ENCODE data around the gene TMEM120B. TPM values are rescaled to one million over a fixed set of nuclear protein-coding genes. Genes with fewer than 3 reads are reported as not detected.

Gene TMEM120B
- total RNA-seq, 1 experiment from 2014 or later = 18.5 TPM

DNA sequence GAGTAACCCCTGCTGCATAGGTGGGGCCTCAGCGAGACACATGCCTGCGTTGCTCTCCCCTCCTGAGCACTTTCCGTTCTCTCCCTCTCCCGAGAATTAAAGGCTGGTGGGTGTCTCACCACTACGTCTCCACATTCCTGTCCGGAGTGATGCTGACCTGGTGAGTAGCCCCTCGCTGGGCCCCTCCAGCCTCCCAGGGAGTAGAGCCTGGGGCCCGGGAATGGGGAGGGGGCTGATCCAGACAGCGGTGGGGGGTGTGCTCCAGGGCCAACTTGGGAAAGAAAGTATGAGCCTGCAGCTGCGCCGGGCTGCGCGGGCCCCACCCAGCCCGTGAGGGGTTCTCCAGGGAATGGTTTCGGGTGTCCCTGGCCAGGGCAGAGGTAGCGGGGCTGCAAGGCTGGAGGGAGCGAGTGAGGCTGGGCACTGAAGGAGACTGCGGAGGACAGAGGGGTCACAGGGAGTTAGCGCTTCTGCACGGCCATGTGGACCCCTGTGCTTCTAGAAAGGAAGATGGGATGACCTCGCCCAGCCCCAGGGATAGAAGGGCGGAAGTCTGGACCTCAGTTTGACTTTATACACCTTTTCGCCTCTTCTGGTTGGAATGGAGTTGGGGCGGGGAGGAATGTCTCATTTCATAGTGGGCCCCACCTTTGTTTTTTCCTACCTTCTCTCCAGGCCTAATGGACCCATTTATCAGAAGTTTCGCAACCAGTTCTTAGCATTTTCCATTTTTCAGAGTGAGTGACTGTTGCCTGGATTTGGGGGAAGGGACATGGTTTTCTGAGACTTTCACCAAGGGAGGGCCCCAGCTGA, 58.5 kb downstream of the TMEM120B start:
- Histone ChIP-seq H3K4me3 (ENCODE audit: low read length) (no peak overlapping the region), H3K9ac (ENCODE audit: low read length) (no peak overlapping the region), H3K27me3 (ENCODE audit: low read length) (no peaks in the 10 kb centered on the region), H3K4me1 (ENCODE audit: insufficient read depth, low read length) (peaks cover 9% of the 10 kb centered on the region), H2AFZ (ENCODE audit: low read length) (no peak overlapping the region), H3K36me3 (ENCODE audit: low read depth, low read length) (no peaks in the 10 kb centered on the region; the same call in 1 of the 2 replicates), H3F3A (ENCODE audit: low read length, unreplicated experiment) (no peaks in the 10 kb centered on the region), H3K4me2 (ENCODE audit: low read length) (no peak overlapping the region), H3K9me2 (replicated peaks; ENCODE audit: low read length) (no peaks in the 10 kb centered on the region), H3K9me3 (ENCODE audit: low read length) (no peaks in the 10 kb centered on the region), H3K79me2 (ENCODE audit: low read length) (no peaks in the 10 kb centered on the region), H4K20me1 (ENCODE audit: low read length) (no peaks in the 10 kb centered on the region), H3K27ac (ENCODE audit: low read length) (no peak overlapping the region)
- POLR2A ChIA-PET (ENCODE audit: unreplicated experiment) = no interaction called here
- BruUV-seq (replicated peaks) = no TSS peak
- DNase-seq = no peak
- no peak for TF ChIP-seq CTCF (conservative IDR thresholded peaks at IDR 0.05; ENCODE audit: low read depth, low read length)
- TF ChIP-seq EZH2 (IDR thresholded peaks at IDR 0.05; ENCODE audit: low read length, unreplicated experiment) = no peak
- TF ChIP-seq EZH2phosphoT487 (IDR thresholded peaks at IDR 0.05; ENCODE audit: borderline replicate concordance, low read length) = no peak
- CTCF ChIA-PET = no interaction called here
- no peak for ATAC-seq
- intact Hi-C loops (cut with micrococcal nuclease) = no loop called here

- TF ChIP-seq CTCF (conservative IDR thresholded peaks at IDR 0.05; ENCODE audit: low read depth, low read length) (peak; percentile 98), EZH2 (IDR thresholded peaks at IDR 0.05; ENCODE audit: low read length, unreplicated experiment) (no peak), EZH2phosphoT487 (IDR thresholded peaks at IDR 0.05; ENCODE audit: borderline replicate concordance, low read length) (no peak)
- H3K9me3 ChIP-seq (ENCODE audit: low read length) = no peaks in the 10 kb centered on the region
- no peaks in the 10 kb centered on the region for H3K9me2 ChIP-seq (replicated peaks; ENCODE audit: low read length)
- peaks cover 5% of the 10 kb centered on the region for H3F3A ChIP-seq (ENCODE audit: low read length, unreplicated experiment)
- intact Hi-C loops (cut with micrococcal nuclease) = loop anchor here (1.0 kb wide), 2 partner anchors 39 to 76 kb away; no protein-coding TSS in a partner anchor
- ChIA-PET CTCF (interaction anchor here (0.6 to 1.9 kb wide), 7 partner anchors 11 to 1679 kb away, joined by 3 to 11 read pairs (median 6); partner anchors contain the start of genes RHOF and TMEM120B), POLR2A (ENCODE audit: unreplicated experiment) (no interaction called here)
- no peaks in the 10 kb centered on the region for H3K27me3 ChIP-seq (ENCODE audit: low read length)
- no peaks in the 10 kb centered on the region for H4K20me1 ChIP-seq (ENCODE audit: low read length)
- no peaks in the 10 kb centered on the region for H3K36me3 ChIP-seq (ENCODE audit: low read depth, low read length)
- H2AFZ ChIP-seq (ENCODE audit: low read length) = no peak overlapping the region
- peak; percentile 68 for ATAC-seq
- H3K4me2 ChIP-seq (ENCODE audit: low read length) = no peak overlapping the region
- no peaks in the 10 kb centered on the region for H3K79me2 ChIP-seq (ENCODE audit: low read length)
- BruUV-seq (replicated peaks) = no TSS peak
- DNase-seq = peak; percentile 84
- no peak overlapping the region for H3K27ac ChIP-seq (ENCODE audit: low read length)
- H3K4me3 ChIP-seq (ENCODE audit: low read length) = no peak overlapping the region
- H3K9ac ChIP-seq (ENCODE audit: low read length) = no peak overlapping the region
- H3K4me1 ChIP-seq (ENCODE audit: insufficient read depth, low read length) = peaks cover 9% of the 10 kb centered on the region
Observed at GRCh38 chr12:121773011-121773777, 60.6 kb downstream of the TMEM120B start.
